Measurements from ENCODE around the gene PTGES3L.

DNA sequence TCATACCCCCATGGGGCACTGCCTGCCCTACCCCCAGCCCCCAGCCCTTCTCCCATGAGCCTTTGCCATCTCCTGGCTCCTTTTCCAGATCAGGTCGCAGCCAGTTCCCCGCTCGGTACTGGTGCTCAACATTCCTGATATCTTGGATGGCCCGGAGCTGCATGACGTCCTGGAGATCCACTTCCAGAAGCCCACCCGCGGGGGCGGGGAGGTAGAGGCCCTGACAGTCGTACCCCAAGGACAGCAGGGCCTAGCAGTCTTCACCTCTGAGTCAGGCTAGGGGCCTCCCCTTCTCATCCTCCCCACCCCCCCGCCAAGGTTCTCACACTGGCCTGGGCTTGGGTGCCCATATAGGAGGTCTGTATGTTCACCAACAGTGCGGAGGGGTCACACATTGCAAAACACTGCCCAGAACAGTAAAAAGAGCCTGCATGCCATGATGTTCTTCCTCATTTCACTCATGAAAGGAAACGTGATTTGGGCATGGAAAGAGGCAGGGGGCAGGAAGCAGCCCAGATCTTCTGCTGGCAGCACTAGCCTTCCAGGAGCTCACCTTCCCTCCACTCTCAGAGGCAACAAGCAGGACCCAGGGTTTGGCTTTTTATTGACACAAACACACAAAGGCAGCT lies 34.3 kb upstream of the PTGES3L start:
- TF ChIP-seq POLR2A (IDR thresholded peaks at IDR 0.05): no peak
- TF ChIP-seq CTCF (IDR thresholded peaks at IDR 0.05): no peak
